Measurements from ENCODE around the gene RNASEL.

The RNASEL gene

DNA sequence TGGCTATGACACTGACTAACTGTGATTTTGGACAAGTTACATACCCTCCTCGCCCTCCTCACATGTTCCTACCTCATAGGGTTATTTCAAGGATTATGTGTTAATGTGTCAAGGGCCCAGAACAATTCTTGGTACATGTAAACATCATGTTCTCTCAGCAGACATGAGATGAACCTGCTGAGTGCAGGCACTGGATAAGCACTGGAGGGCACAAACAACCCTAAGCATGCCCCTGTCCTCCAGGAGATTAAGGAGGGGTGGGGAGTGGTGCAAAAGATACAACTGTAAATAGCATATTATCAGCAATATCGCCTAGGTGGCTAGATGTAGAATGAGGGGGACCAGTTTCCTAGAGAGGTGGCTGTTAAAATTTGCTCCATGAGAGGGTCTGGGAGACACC lies 32.9 kb upstream of the RNASEL start:
- FAIRE-seq (no peak), DNase-seq (ENCODE audit: insufficient read length, low spot score) (no peak)

DNA sequence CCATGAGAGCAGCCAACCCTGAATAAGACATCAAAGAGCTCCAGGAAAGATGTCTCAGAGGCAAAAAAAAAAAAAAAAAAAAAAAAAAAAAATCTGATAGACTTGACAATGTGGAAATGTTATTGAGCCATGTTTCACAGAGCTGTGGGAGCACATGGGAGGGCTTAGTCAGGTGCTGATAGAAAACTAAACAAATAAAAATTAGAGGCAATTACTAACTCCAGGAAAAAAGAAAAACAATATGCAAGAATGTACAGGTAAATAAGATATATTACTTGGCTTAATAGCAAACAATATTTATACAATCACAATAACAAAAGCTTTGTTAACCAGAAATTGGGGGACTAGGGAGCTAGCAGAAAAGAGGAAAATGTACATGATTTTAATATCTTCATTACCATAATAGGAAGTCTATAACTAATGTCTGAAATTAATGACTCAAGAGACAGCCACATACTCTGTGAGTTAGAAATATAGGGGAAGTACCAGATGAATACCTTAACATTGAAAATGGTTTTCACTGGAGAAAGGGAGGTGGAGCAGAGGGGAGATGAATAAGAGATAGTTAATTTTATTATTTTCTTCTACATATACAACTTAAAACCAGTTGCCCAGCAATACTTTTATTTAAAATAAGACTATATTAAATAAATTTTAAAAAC lies 32.0 kb upstream of the RNASEL start:
- DNase-seq (ENCODE audit: insufficient read length, low spot score) (no peak), FAIRE-seq (no peak)

DNA sequence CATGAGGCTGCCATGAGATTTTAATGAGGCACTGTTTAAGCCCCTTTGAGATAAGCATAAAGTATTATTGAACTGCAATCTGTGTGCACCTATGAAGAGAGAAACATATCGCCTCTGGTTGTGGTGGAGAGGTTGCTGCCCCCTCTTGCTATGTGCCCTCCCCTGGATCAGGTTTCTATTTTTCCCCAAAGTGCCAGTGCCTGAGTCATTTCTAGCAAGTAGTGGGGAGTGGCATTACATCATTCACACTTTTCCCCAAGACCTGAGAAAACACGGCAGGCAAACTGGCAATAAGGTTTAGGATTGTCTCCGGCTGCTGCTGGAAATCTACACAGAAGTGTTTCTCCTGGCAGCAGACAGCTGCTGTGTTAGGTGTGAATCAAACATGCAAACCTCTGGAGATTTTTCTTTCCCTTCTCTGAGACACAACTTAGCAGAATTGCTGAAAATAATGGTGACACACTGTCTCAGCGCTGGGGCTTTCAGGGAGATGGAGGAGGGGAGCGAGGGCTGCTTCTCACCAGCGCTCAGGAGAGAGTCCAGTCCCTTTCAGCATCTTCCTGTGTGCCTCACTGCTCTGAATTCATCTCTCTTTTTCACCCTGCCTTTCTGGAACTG lies 28.8 kb upstream of the RNASEL start:
- FAIRE-seq (no peak), DNase-seq (ENCODE audit: insufficient read length, low spot score) (no peak)

DNA sequence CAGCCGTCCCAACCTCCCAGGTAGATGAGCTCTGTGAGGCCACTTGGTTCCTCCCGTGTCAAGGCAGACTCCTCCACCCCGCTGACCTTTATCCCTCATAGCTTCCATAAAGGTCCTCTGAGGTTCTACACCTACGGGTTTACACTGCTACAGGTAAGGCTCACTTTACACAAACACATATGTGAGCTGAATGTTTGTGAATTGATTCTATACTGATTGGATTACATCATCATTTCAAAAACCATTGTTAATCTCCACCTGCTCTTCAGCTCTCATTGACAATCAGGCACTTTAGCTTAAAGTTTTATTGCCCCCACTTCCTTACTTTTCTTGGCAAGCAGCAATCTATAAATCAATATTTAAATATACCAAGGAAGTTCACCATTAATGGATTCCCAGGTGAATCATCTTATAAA lies 28.0 kb upstream of the RNASEL start:
- FAIRE-seq (no peak), DNase-seq (ENCODE audit: insufficient read length, low spot score) (no peak)

DNA sequence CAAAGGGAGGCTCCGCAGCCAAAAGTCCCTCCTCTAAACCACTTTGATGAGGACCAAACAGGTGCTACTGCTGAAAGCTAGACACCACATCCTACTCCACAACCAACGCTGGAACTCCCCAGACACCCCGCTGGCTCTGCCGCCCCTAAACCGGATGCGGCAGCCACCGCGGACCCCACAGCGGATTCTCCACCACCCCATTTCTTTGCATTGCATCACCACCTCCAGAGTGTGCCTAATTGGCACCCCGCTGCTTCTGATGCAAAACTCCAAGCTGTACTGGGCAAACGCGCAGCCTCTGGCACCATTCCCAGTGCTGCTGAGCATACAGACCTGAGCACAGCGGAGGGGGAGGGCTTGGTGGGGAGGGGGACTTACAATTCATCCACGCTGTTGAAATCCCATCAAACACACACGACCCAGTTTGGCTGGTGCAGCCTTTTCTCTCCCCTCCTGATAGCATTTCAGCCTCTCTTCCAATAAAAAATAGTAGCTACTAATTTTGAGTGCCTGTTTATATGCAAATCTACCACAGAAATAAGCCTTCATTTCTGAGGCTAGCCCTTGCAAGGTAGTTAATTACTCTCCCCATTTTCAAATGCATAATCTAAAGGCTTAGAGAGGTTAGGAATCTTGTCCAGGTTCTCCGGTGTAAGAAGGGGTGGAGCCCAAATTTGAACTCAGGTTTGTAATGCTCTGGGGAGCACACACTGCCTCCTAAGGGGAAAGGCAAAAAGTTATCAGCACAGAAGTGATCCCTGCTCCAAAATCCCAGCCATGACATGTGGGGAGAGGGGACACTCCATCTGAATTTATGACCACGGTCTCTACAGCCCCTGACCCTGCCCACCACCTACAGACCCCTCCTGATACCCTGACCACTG lies 27.3 kb upstream of the RNASEL start:
- no peak for DNase-seq (ENCODE audit: insufficient read length, low spot score)
- no peak for FAIRE-seq

DNA sequence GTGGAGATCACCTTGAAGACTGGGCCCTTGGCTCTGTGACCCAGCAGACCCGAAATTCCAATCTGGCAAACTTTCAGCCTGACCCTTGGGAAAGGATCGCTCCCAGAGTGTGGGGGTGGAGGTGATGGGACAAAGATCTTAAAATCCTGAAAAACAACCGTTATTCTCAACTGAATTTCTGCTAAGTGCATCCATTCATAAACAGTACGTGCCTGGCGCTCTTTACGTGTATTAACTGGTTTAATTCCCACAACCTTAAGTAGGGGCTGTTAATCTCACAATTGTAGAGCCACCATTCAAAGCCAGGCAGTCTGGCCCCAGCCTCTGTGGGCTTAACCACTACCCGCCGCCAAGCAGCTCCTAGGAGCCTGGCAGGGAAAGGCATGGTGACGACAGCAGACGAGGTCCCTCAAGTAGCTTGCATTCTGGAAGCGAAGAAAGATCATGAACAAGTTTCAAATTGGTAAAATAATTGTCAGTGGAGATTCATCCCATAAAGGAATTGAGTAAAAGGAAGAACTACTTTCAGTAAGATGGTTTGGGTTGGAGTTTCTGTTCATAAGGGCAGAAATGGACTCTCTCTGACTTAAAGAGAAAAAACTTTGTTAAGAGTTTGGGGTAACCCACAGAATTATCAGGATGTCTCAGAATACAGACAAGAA lies 26.5 kb upstream of the RNASEL start:
- no peak for DNase-seq (ENCODE audit: insufficient read length, low spot score)
- FAIRE-seq: no peak

DNA sequence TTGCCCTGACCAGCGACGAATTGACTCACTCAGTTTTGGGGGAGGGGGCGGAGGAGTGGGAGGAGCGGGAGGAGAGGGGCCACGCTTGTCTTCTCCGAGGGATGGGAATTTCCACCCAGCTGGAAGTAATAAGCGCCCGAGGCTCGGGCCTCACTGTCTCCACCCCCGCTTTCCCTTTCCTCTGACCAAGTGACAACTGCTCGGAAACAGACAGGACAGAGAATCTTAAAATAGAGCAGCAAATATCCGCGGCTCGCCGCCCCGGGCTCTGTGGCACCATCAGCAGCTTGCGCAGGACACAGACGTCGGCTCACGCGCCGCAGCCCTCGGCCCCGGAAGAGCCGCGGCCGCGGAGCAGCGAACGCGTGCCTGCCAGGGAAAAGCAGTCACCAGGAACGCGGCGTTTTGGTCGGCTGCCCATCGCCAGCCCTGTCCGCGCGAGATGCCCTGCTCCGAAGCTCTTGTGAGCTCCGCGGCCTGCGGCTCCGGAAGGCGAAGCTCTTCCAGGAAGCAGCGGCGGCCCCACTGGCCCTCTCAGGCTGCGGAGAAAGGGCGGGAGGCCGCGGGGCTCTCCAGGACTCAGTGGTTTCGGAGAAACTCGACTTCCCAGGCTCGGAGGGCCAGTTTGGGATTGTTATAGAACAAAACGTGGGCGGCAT lies 25.9 kb upstream of the RNASEL start:
- FAIRE-seq: no peak

DNA sequence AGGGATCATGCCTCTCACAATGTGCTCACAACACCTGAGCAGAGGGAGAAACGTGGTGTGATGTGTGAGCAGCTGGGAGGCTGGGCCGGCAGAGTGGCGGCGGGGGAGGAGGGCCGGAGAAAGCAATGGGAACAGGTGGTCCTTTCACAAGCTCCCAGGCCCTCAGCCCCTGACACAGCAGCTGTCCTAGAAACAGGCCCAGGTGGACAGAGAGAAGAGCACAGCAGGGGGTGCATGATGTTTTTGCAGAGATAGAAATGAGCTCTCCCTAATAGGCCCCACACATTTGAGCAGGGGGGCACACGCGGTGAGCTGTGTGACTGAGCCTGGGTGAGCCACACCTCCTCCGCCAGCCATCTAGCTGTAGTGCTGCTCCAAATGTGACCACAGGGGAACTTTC lies 22.7 kb upstream of the RNASEL start:
- no peak for FAIRE-seq
- no peak for DNase-seq (ENCODE audit: insufficient read length, low spot score)

More for the DNA sequence above, 25.9 kb upstream of the RNASEL start:
- peak; percentile 58 for DNase-seq (ENCODE audit: insufficient read length, low spot score)

DNA sequence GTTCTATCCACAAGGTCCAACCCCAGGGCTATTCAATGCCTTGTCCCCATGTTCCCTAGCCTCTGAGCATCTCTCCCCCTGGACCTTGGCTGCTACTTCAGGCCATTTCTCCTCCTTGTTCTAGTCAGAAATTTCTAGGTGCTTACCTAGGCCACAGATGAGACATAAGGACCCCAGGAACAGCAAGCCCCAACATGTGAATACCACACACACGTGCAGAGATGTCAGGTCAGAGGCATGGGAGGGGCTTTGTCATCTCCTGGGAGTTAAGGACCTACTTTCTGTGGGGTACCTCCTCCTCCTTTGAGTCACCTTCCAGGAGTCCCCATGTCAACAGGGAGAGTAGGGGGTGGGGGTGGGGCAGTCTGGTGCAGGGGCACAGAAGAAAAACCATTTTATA lies 22.3 kb upstream of the RNASEL start:
- no peak for DNase-seq (ENCODE audit: insufficient read length, low spot score)
- FAIRE-seq: no peak

DNA sequence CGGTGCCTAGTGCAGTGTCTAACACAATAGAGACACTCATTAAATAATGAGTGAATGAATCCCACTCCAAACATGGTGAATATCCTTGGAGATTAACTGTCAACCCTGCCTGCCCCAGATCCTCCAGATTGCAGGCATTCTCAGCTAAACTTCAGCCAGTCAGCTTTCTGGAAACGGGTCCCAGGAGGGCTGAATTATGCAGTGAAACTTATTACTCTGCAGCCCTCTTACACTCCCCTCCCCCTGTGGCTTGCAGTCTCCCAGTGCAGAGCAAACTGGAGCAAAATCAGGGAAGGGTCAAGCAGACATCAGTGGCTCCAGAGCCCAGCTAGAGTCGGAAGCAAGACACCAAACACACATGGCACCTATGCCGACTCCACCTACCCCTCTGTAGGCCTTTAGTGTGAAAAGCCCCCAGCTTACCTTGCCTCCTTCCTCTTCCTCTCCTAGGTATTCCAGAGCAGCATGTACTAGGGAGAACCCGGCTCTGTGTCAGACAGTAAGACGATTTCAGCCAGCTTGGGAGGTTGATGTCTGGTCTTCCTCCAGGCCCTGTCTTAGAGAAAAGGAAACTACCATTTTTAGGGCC lies 21.6 kb upstream of the RNASEL start:
- FAIRE-seq: no peak

DNA sequence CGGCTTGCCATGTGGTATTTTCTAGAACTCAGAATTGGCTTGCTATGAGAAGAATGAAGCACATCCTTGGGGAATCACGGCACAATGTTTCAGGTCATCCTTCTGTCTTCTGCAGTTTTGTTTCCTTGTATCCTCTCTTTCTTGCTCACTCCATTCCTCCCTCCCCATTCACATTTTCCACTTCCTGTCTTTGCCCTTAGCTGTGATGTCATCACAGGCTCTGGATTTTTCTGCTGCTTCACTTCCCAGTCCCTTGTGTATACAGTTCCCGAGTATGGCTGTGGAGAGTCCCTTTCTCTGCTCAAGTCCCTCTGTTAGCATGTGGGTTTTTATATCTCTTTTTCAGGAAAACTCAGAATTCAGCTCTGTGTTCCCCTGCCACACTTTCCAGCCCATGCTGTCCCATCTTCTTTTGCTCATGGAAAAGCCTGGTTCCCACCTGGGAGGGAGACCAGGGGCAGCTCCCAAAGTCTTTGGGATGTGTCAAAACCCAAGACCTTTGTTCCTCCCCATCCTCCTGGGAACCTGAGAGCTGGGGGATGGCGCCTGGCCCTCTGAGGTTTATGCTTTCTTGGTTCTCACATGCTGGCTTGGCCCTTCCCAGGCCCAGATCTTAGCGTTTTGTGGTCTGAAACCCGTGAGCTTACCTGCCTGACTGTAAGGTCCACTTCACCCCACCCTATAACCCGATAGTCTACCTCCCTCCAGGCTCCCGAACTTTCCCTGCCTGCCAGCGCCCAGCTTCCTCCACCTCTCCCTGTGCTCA lies 20.0 kb upstream of the RNASEL start:
- DNase-seq (ENCODE audit: insufficient read length, low spot score): no peak
- no peak for FAIRE-seq

More for the DNA sequence above, 21.6 kb upstream of the RNASEL start:
- no peak for DNase-seq (ENCODE audit: insufficient read length, low spot score)

DNA sequence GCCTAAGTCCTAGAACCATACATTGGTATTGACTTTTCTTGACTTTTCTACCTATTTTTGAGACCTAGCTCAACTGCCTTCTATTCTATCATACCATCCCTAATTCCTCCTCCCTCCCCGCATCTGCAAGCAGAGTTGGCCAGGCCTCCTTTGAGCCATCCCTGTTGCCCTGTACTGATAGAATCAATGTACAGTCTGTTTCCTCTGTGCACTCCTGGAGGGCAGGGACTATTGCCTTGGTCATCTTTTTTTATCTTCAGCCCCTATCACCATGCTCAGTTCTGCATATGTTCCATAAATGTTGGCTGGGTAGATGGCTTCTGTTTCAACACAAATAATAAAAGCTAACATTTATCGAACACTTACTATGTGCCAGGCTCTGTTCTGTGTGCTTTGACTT lies 19.2 kb upstream of the RNASEL start:
- no peak for FAIRE-seq
- no peak for DNase-seq (ENCODE audit: insufficient read length, low spot score)

DNA sequence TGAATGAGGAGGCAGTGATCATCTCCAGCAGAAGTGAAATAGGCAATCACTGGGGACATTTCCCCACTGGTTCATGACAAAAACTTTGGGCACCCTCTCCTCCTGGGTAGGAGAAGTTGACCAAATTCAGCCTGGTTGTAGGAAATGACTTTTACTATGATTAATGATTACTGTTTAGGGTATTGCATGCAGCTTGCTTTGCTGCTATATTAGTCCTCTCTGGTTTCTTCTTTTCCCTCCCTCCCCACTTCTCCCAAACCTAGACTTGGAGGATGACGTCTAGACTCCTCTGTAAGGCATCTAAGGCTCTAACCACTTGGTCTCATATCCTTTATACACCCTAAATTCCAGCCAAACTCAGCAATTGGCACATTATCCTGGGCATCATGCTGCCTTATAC lies 18.5 kb upstream of the RNASEL start:
- no peak for FAIRE-seq

DNA sequence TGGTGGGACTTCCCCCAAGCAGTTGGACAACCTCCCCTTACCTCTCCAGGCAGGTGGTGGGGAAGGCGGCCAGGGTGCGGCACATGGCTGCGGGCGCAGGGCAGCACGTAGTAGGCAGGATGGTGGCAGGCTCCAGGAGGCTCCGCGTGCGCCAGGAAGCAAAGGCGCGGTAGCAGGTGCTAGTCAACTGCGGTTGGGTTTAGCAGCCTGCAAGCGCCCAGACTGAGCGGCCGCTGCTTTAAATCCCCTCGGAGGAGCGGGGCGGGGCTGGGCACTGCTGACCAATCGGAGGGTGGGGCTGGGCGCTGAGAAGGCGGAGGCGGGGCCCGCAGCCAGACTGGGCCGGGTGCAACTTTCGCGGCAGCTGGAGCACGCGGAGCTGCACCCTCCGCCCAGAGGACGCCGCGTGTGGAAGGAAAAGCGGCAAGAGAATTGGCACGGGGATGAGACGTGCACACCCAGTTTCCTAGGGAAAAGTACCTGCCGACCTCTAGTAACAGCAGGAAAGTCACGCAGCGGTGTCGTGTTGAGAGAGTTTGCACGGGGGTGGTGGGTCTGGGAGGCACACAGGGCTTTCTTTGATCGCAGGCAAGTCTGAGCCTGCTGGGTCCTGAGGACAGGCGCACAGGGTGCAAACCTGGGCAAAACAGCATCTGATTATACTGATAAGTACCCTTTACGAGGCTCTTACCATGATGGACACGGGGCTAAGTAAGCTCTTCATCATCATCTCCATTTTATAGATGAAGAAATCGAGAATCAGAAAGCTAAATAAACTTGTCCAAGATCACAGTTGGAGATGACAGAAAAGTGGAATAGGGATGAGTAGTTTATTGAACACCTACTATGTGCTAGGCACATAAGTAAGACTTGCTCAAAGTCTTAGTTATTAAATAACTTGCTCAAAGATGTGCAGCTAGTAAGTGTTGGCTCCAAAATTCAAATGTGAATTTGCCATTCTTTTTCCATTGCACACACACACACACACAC lies 15.4 kb upstream of the RNASEL start, which contains the start of gene RGS16:
Gene RGS16 (minus strand): TSS at position 215 of the 990 bp plus-strand sequence. CDS start 130 bp downstream, at position 85.
- peak; percentile 62 for DNase-seq (ENCODE audit: insufficient read length, low spot score)
- no peak for FAIRE-seq

More for the DNA sequence above, 18.5 kb upstream of the RNASEL start:
- DNase-seq (ENCODE audit: insufficient read length, low spot score): no peak

DNA sequence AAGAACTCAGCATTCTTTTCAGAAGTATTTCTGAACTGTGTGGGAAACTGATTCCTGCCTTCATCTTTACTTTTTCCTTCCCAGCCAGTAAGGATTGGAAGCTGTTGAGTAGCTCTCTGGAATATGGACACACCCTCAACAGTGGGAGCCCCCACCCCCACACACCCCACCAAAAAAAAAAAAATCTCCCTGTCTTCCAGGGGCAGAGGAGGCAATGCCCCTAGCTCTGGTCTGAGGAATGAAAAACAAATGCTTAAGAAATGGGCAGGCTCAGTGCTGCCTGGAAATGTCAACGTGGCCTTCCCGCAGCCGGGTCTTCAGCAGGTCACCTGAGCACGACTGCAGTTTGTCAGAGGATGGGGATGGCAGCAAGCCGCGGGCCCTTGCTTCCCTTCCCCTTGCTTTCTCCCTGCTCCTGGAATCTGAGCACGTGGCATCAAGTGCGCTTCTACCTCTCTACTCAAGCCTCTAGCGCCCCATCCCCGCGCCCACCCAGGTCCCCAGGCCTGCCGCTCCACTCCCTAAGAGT lies 14.7 kb upstream of the RNASEL start:
- DNase-seq (ENCODE audit: insufficient read length, low spot score): no peak
- no peak for FAIRE-seq

DNA sequence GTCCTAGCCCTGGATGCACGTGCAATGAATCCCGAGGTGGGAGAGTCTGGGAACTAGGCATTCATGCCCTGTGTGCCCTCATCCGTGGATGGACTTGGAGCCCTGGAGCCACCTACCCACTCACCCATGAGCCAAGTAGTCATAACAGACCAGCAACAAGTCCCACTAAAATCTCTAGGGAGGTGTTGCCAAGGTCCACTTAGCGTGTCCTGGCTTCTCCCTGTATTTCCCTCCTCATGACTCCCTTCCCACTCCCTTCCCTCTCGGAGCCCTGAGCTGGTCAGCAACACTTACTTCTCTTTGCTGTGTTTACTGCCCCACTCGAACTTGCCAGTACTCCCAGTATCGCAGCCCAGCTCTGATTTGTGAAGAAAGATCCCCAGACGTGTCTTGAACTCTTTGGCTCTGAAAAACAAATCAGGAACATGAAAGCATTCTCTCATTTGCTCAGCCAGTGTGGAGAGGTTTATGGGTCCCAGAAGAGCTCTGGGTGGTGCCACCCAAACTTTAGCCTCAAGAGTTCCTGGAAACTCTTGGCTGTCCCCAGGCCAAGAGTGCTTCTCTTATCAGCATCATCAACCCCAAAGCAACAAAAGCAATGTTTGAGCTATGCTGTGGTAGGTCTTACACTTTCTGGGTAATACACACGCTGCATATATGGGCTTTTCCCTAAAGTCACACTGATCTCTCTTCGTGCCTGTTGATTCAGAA lies 14.0 kb upstream of the RNASEL start:
- FAIRE-seq (no peak), DNase-seq (ENCODE audit: insufficient read length, low spot score) (no peak)

DNA sequence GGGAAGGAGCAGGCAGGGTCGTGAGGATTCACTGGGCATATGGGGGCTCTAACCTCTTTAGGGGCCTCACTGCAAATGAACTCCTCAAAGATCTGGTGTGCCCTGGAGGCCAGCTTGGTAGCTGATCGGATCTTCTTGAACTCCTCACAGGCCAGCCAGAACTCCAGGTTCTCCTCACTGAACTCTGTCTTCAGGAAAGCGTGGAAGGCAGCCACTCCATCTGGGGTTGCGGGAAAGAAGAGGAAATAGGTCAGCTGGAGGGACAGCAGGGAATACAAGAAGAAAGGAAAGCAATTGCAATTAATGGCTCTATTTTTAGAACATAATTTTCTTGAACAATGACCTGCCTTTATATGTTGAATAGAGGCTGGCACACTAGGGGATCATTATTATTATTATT lies 12.9 kb upstream of the RNASEL start:
- DNase-seq (ENCODE audit: insufficient read length, low spot score) (no peak), FAIRE-seq (no peak)

All from HTR-8/SVneo (cell line).